T-helper 1 cell treated with Interleukin-12 subunit alpha and Interleukin-12 subunit beta and Interleukin-4 antibody, amounts not matched to agents 30 μg/mL and 1 μg/mL, for 36 hours (primary cell): ENCODE measurements around the gene TP63.

Source experiments
- H3K27ac Mint-ChIP-seq: one replicate; pipeline ENCODE4 v1.8.0; 2021; ENCODE audit warnings: mild to moderate bottlenecking, mixed read lengths
- H3K27me3 Mint-ChIP-seq: one replicate; pipeline ENCODE4 v1.8.0; 2021; ENCODE audit warnings: low read depth, mixed read lengths
- H3K36me3 Mint-ChIP-seq: one replicate; pipeline ENCODE4 v1.8.0; 2021; ENCODE audit warnings: low read depth, mixed read lengths
- H3K4me1 Mint-ChIP-seq: one replicate; pipeline ENCODE4 v1.8.0; 2021; ENCODE audit warnings: low read depth, mixed read lengths
- H3K4me3 Mint-ChIP-seq: one replicate; pipeline ENCODE4 v1.8.0; 2021; ENCODE audit warnings: mild to moderate bottlenecking, moderate library complexity, mixed read lengths
- H3K9me3 Mint-ChIP-seq: one replicate; pipeline ENCODE4 v1.8.0; 2021; ENCODE audit warnings: mixed read lengths

Gene TP63

GRCh38 chr3:189805375-189806067 is 174.3 kb downstream of the TP63 start:
- Mint-ChIP-seq H3K4me3 (no peak overlapping the region), H3K27ac (no peak overlapping the region), H3K4me1 (no peaks in the 10 kb centered on the region), H3K9me3 (no peaks in the 10 kb centered on the region), H3K36me3 (no peaks in the 10 kb centered on the region), H3K27me3 (no peaks in the 10 kb centered on the region)

GRCh38 chr3:189806171-189806951 is 175.2 kb downstream of the TP63 start:
- no peaks in the 10 kb centered on the region for H3K4me1 Mint-ChIP-seq
- H3K27me3 Mint-ChIP-seq: no peaks in the 10 kb centered on the region
- H3K36me3 Mint-ChIP-seq: no peaks in the 10 kb centered on the region
- H3K27ac Mint-ChIP-seq: no peak overlapping the region
- no peak overlapping the region for H3K4me3 Mint-ChIP-seq
- H3K9me3 Mint-ChIP-seq: no peaks in the 10 kb centered on the region

- H3K27ac Mint-ChIP-seq: no peak overlapping the region
- H3K4me3 Mint-ChIP-seq: no peak overlapping the region
- H3K9me3 Mint-ChIP-seq: no peaks in the 10 kb centered on the region
- H3K4me1 Mint-ChIP-seq: no peaks in the 10 kb centered on the region
- H3K36me3 Mint-ChIP-seq: no peaks in the 10 kb centered on the region
- H3K27me3 Mint-ChIP-seq: no peaks in the 10 kb centered on the region
Observed at GRCh38 chr3:189808246-189809007, 177.2 kb downstream of the TP63 start.

- Mint-ChIP-seq H3K27ac (no peak overlapping the region), H3K36me3 (no peaks in the 10 kb centered on the region), H3K4me1 (no peaks in the 10 kb centered on the region), H3K4me3 (no peak overlapping the region), H3K27me3 (no peaks in the 10 kb centered on the region), H3K9me3 (no peaks in the 10 kb centered on the region)
Observed at GRCh38 chr3:189809583-189809982, 178.4 kb downstream of the TP63 start.

- Mint-ChIP-seq H3K4me3 (no peak overlapping the region), H3K4me1 (no peaks in the 10 kb centered on the region), H3K9me3 (no peaks in the 10 kb centered on the region), H3K27me3 (no peaks in the 10 kb centered on the region), H3K36me3 (no peaks in the 10 kb centered on the region), H3K27ac (no peak overlapping the region)
Observed at GRCh38 chr3:189812806-189813465, 181.7 kb downstream of the TP63 start.

GRCh38 chr3:189813647-189814240 is 182.6 kb downstream of the TP63 start:
- H3K9me3 Mint-ChIP-seq: no peaks in the 10 kb centered on the region
- no peak overlapping the region for H3K27ac Mint-ChIP-seq
- no peaks in the 10 kb centered on the region for H3K27me3 Mint-ChIP-seq
- H3K4me3 Mint-ChIP-seq: no peak overlapping the region
- H3K4me1 Mint-ChIP-seq: no peaks in the 10 kb centered on the region
- H3K36me3 Mint-ChIP-seq: no peaks in the 10 kb centered on the region

- H3K9me3 Mint-ChIP-seq: no peaks in the 10 kb centered on the region
- no peaks in the 10 kb centered on the region for H3K4me1 Mint-ChIP-seq
- H3K36me3 Mint-ChIP-seq: no peaks in the 10 kb centered on the region
- H3K4me3 Mint-ChIP-seq: no peak overlapping the region
- H3K27ac Mint-ChIP-seq: no peak overlapping the region
- no peaks in the 10 kb centered on the region for H3K27me3 Mint-ChIP-seq
Observed at GRCh38 chr3:189820365-189820720, 189.2 kb downstream of the TP63 start.

- Mint-ChIP-seq H3K27ac (no peak overlapping the region), H3K27me3 (no peaks in the 10 kb centered on the region), H3K4me1 (no peaks in the 10 kb centered on the region), H3K4me3 (no peak overlapping the region), H3K36me3 (no peaks in the 10 kb centered on the region), H3K9me3 (no peaks in the 10 kb centered on the region)
Observed at GRCh38 chr3:189821262-189821661, 190.1 kb downstream of the TP63 start.

- H3K27ac Mint-ChIP-seq: no peak overlapping the region
- H3K9me3 Mint-ChIP-seq: no peaks in the 10 kb centered on the region
- no peaks in the 10 kb centered on the region for H3K4me1 Mint-ChIP-seq
- no peaks in the 10 kb centered on the region for H3K36me3 Mint-ChIP-seq
- H3K27me3 Mint-ChIP-seq: no peaks in the 10 kb centered on the region
- H3K4me3 Mint-ChIP-seq: no peak overlapping the region
Observed at GRCh38 chr3:189822726-189823125, 191.5 kb downstream of the TP63 start.

- Mint-ChIP-seq H3K27ac (no peak overlapping the region), H3K27me3 (no peaks in the 10 kb centered on the region), H3K9me3 (no peaks in the 10 kb centered on the region), H3K36me3 (no peaks in the 10 kb centered on the region), H3K4me1 (no peaks in the 10 kb centered on the region), H3K4me3 (no peak overlapping the region)
Observed at GRCh38 chr3:189824629-189825312, 193.6 kb downstream of the TP63 start.

- Mint-ChIP-seq H3K9me3 (no peaks in the 10 kb centered on the region), H3K36me3 (no peaks in the 10 kb centered on the region), H3K27me3 (no peaks in the 10 kb centered on the region), H3K27ac (no peak overlapping the region), H3K4me1 (no peaks in the 10 kb centered on the region), H3K4me3 (no peak overlapping the region)
Observed at GRCh38 chr3:189826566-189826965, 195.4 kb downstream of the TP63 start.

GRCh38 chr3:189827108-189827507 is 195.9 kb downstream of the TP63 start:
- Mint-ChIP-seq H3K4me3 (no peak overlapping the region), H3K36me3 (no peaks in the 10 kb centered on the region), H3K4me1 (no peaks in the 10 kb centered on the region), H3K27ac (no peak overlapping the region), H3K27me3 (no peaks in the 10 kb centered on the region), H3K9me3 (no peaks in the 10 kb centered on the region)

- Mint-ChIP-seq H3K36me3 (no peaks in the 10 kb centered on the region), H3K27me3 (no peaks in the 10 kb centered on the region), H3K9me3 (no peaks in the 10 kb centered on the region), H3K4me3 (no peak overlapping the region), H3K27ac (no peak overlapping the region), H3K4me1 (no peaks in the 10 kb centered on the region)
Observed at GRCh38 chr3:189830401-189830800, 199.2 kb downstream of the TP63 start.

GRCh38 chr3:189833266-189833665 is 202.1 kb downstream of the TP63 start:
- no peaks in the 10 kb centered on the region for H3K4me1 Mint-ChIP-seq
- H3K27ac Mint-ChIP-seq: no peak overlapping the region
- H3K4me3 Mint-ChIP-seq: no peak overlapping the region
- no peaks in the 10 kb centered on the region for H3K9me3 Mint-ChIP-seq
- H3K36me3 Mint-ChIP-seq: no peaks in the 10 kb centered on the region
- H3K27me3 Mint-ChIP-seq: peaks cover 3% of the 10 kb centered on the region
